Activated T-helper 1 cell treated with anti-CD3 and anti-CD28 coated beads, Interleukin-12 subunit alpha, Interleukin-12 subunit beta, Interleukin-2, Interleukin-4 antibody, amounts not matched to agents 30 ng/mL and 10 ng/mL and 1 ng/mL, durations not matched to agents 14 hours and 24 hours and 36 hours (primary cell): ENCODE measurements around the gene SND1. TPM values are rescaled to one million over a fixed set of nuclear protein-coding genes. Genes with fewer than 3 reads are reported as not detected.
A peak's percentile ranks its signal among the peaks of the same experiment; 100 is the strongest.

ENCODE experiments used
- DNase-seq: peaks from one replicate; pipeline ENCODE4 v3.0.0; 2021; ENCODE audit warnings: low spot score
- H3K27ac Mint-ChIP-seq: one replicate; pipeline ENCODE4 v1.8.0; 2021; ENCODE audit warnings: mild to moderate bottlenecking, mixed read lengths
- H3K27me3 Mint-ChIP-seq: one replicate; pipeline ENCODE4 v1.8.0; 2022; ENCODE audit warnings: mild to moderate bottlenecking, moderate library complexity, mixed read lengths; ENCODE audit not compliant: insufficient read depth
- H3K36me3 Mint-ChIP-seq: one replicate; pipeline ENCODE4 v1.8.0; 2021; ENCODE audit warnings: low read depth, mixed read lengths
- H3K4me1 Mint-ChIP-seq: one replicate; pipeline ENCODE4 v1.8.0; 2021; ENCODE audit warnings: low read depth, mixed read lengths
- H3K4me3 Mint-ChIP-seq: one replicate; pipeline ENCODE4 v1.8.0; 2021; ENCODE audit warnings: mild to moderate bottlenecking, moderate library complexity, mixed read lengths
- H3K9me3 Mint-ChIP-seq: one replicate; pipeline ENCODE4 v1.8.0; 2021; ENCODE audit warnings: mixed read lengths
- intact Hi-C: fragments of 100-400 bp; cut with micrococcal nuclease; formaldehyde crosslinking; loops from one replicate; pipeline ENCODE4 v1.15.1; 2024
- total RNA-seq: library from RNA; stranded (reverse); gene quantifications from 2 replicates; pipeline ENCODE4 v1.2.3, GENCODE V29; 2022

The SND1 gene
- total RNA-seq, 1 donor from 2014 or later: 292 TPM

GRCh38 chr7:128052404-128052803 lies 400.4 kb downstream of the SND1 start:
- H3K9me3 Mint-ChIP-seq: no peaks in the 10 kb centered on the region
- intact Hi-C loops: no loop called here
- DNase-seq: no peak
- H3K27me3 Mint-ChIP-seq: no peaks in the 10 kb centered on the region
- no peak overlapping the region for H3K27ac Mint-ChIP-seq
- H3K36me3 Mint-ChIP-seq: peaks cover 9% of the 10 kb centered on the region
- H3K4me3 Mint-ChIP-seq: no peak overlapping the region
- peaks cover 26% of the 10 kb centered on the region for H3K4me1 Mint-ChIP-seq

DNA sequence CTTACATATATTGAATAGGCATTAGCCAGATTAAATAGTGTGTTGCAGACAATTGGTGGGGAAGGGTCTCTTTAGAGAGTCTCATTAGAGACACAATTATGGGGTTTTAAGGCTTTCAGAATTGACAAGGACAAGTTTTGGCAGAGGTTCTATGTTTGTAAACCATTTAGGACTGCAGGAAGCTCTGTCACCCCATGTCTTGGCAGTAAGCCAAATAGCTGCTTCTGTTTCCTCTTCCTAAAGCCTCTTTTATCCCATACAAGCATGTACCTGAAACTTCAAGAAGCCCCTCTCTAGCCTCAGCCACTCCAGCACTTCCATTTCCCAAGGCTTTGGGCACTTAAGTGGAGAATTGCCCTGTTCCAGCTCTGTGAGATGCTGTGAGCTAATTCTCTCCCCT lies 401.0 kb downstream of the SND1 start:
- Mint-ChIP-seq H3K27ac (no peak overlapping the region), H3K4me3 (no peak overlapping the region), H3K9me3 (no peaks in the 10 kb centered on the region), H3K27me3 (no peaks in the 10 kb centered on the region), H3K4me1 (peaks cover 32% of the 10 kb centered on the region), H3K36me3 (peaks cover 9% of the 10 kb centered on the region)
- no peak for DNase-seq
- intact Hi-C loops: no loop called here

DNA sequence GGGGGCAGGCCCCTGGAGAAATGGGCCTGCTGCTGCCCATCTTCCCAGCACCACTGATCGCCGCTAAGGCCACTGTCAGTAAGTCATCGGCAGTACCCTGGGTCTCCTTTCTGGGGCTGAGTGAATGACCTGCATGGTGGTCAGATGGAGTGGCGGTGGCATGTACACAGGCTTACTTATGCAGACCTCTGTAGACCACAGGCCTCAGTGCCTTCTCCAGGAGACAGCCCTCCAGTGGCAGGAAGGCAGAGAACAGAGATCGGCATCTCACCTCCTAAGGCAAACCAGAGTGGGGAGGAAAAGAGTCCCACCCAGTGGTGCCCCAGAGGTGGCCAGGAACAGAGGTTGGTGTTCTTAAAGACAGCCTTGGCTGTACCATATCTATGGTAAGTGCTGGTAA lies 402.0 kb downstream of the SND1 start:
- Mint-ChIP-seq H3K4me1 (peaks cover 40% of the 10 kb centered on the region), H3K27ac (no peak overlapping the region), H3K27me3 (no peaks in the 10 kb centered on the region), H3K36me3 (peaks cover 11% of the 10 kb centered on the region), H3K9me3 (no peaks in the 10 kb centered on the region), H3K4me3 (no peak overlapping the region)
- DNase-seq: no peak
- intact Hi-C loops: no loop called here

DNA sequence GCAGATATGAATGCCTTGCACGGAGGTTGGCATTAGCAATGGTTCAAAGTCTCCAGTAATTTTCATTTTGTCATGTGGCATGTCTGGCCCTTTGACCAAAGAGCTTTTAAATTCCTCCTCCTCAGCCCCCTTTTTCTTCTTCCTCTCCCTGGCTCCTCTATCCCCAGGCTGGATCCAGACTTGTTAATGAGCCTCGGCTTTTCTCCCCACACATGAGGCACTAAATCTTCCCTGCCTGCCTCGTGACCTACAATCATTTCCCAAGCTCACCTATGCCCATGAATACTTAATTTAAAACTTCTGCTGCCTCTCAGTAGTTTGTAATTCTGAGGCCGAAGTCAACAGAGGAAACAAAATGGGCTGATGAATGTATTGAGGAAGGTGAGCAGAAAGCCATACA lies 402.5 kb downstream of the SND1 start:
- H3K4me3 Mint-ChIP-seq: no peak overlapping the region
- peaks cover 10% of the 10 kb centered on the region for H3K36me3 Mint-ChIP-seq
- DNase-seq: no peak
- intact Hi-C loops: no loop called here
- no peaks in the 10 kb centered on the region for H3K9me3 Mint-ChIP-seq
- no peak overlapping the region for H3K27ac Mint-ChIP-seq
- H3K4me1 Mint-ChIP-seq: peaks cover 40% of the 10 kb centered on the region
- no peaks in the 10 kb centered on the region for H3K27me3 Mint-ChIP-seq

GRCh38 chr7:128055637-128056036 lies 403.6 kb downstream of the SND1 start:
- no peaks in the 10 kb centered on the region for H3K9me3 Mint-ChIP-seq
- peaks cover 42% of the 10 kb centered on the region for H3K4me1 Mint-ChIP-seq
- no peak overlapping the region for H3K27ac Mint-ChIP-seq
- DNase-seq: no peak
- no peaks in the 10 kb centered on the region for H3K27me3 Mint-ChIP-seq
- no peak overlapping the region for H3K4me3 Mint-ChIP-seq
- intact Hi-C loops: no loop called here
- peaks cover 8% of the 10 kb centered on the region for H3K36me3 Mint-ChIP-seq

GRCh38 chr7:128056901-128057300 lies 404.9 kb downstream of the SND1 start:
- Mint-ChIP-seq H3K36me3 (peaks cover 7% of the 10 kb centered on the region), H3K9me3 (no peaks in the 10 kb centered on the region), H3K4me3 (no peak overlapping the region), H3K27ac (no peak overlapping the region), H3K4me1 (peaks cover 42% of the 10 kb centered on the region), H3K27me3 (no peaks in the 10 kb centered on the region)
- DNase-seq: no peak
- intact Hi-C loops: no loop called here

- Mint-ChIP-seq H3K36me3 (peaks cover 7% of the 10 kb centered on the region), H3K4me3 (no peak overlapping the region), H3K27ac (no peak overlapping the region), H3K9me3 (no peaks in the 10 kb centered on the region), H3K27me3 (no peaks in the 10 kb centered on the region), H3K4me1 (peaks cover 42% of the 10 kb centered on the region)
- intact Hi-C loops: no loop called here
- no peak for DNase-seq
These were observed 405.9 kb downstream of the SND1 start for GRCh38 chr7:128057909-128058308.

- intact Hi-C loops: no loop called here
- Mint-ChIP-seq H3K27me3 (no peaks in the 10 kb centered on the region), H3K4me3 (peak overlapping the region; percentile 57), H3K9me3 (no peaks in the 10 kb centered on the region), H3K27ac (peak overlapping the region; percentile 53), H3K36me3 (peaks cover 9% of the 10 kb centered on the region), H3K4me1 (peaks cover 42% of the 10 kb centered on the region)
- DNase-seq: peak; percentile 9
These were observed 407.4 kb downstream of the SND1 start for GRCh38 chr7:128059143-128059988.

DNA sequence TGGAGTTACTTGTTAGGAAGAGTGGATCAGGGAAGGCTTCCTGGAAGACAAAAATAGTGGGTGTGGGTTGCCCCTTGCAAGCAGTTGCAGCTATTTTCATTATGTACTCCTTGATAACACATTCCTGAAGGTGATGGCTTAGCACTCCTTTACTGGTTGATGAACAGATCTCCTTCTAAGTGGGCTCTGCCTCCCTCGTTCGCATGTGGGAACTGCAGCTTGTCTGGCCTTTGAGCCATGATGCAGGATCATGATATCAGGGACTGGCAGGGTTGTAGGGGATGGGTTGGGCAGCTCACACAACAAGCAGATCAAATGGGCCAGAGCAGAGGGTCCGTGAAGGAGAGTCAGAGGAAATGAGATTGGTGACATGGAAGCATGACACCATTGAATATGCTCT lies 408.0 kb downstream of the SND1 start:
- H3K9me3 Mint-ChIP-seq: no peaks in the 10 kb centered on the region
- peaks cover 42% of the 10 kb centered on the region for H3K4me1 Mint-ChIP-seq
- H3K36me3 Mint-ChIP-seq: peaks cover 9% of the 10 kb centered on the region
- no peak overlapping the region for H3K4me3 Mint-ChIP-seq
- no peak for DNase-seq
- no peak overlapping the region for H3K27ac Mint-ChIP-seq
- H3K27me3 Mint-ChIP-seq: no peaks in the 10 kb centered on the region
- intact Hi-C loops: no loop called here

DNA sequence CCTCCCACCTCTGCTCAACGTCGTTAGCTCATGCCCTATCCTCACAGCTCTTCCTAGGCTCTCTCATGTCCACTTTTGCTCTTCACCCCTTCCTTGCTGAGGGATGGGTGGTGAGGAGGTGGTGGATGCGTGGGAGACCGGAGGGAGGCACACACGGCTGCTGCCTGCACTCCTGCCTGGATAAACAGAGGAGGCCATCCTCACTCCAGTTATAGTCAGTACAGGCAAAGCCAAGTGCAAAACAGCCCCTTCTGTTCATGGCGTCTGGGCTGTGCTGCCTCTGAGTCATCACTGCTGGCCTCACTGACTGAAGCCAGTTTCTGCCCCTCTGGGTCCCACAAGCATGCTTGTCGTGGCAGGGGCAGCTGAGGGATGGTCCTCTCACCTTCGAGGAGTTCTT lies 411.1 kb downstream of the SND1 start:
- H3K4me3 Mint-ChIP-seq: no peak overlapping the region
- peaks cover 22% of the 10 kb centered on the region for H3K4me1 Mint-ChIP-seq
- H3K27me3 Mint-ChIP-seq: no peaks in the 10 kb centered on the region
- no peak for DNase-seq
- intact Hi-C loops: no loop called here
- H3K9me3 Mint-ChIP-seq: no peaks in the 10 kb centered on the region
- no peak overlapping the region for H3K27ac Mint-ChIP-seq
- peaks cover 8% of the 10 kb centered on the region for H3K36me3 Mint-ChIP-seq

- intact Hi-C loops: no loop called here
- DNase-seq: no peak
- peaks cover 8% of the 10 kb centered on the region for H3K4me1 Mint-ChIP-seq
- no peak overlapping the region for H3K27ac Mint-ChIP-seq
- H3K9me3 Mint-ChIP-seq: no peaks in the 10 kb centered on the region
- H3K36me3 Mint-ChIP-seq: peaks cover 2% of the 10 kb centered on the region
- no peak overlapping the region for H3K4me3 Mint-ChIP-seq
- H3K27me3 Mint-ChIP-seq: no peaks in the 10 kb centered on the region
These were observed 413.9 kb downstream of the SND1 start for GRCh38 chr7:128065872-128066271.

GRCh38 chr7:128066395-128066794 lies 414.4 kb downstream of the SND1 start:
- H3K36me3 Mint-ChIP-seq: peaks cover 4% of the 10 kb centered on the region
- no peak for DNase-seq
- H3K4me3 Mint-ChIP-seq: no peak overlapping the region
- no peak overlapping the region for H3K27ac Mint-ChIP-seq
- intact Hi-C loops: no loop called here
- H3K27me3 Mint-ChIP-seq: no peaks in the 10 kb centered on the region
- H3K9me3 Mint-ChIP-seq: no peaks in the 10 kb centered on the region
- H3K4me1 Mint-ChIP-seq: peaks cover 13% of the 10 kb centered on the region

- no peak for DNase-seq
- Mint-ChIP-seq H3K27me3 (no peaks in the 10 kb centered on the region), H3K9me3 (no peaks in the 10 kb centered on the region), H3K27ac (no peak overlapping the region), H3K36me3 (peaks cover 5% of the 10 kb centered on the region), H3K4me3 (no peak overlapping the region), H3K4me1 (peaks cover 15% of the 10 kb centered on the region)
- intact Hi-C loops: no loop called here
These were observed 414.9 kb downstream of the SND1 start for GRCh38 chr7:128066858-128067257.

DNA sequence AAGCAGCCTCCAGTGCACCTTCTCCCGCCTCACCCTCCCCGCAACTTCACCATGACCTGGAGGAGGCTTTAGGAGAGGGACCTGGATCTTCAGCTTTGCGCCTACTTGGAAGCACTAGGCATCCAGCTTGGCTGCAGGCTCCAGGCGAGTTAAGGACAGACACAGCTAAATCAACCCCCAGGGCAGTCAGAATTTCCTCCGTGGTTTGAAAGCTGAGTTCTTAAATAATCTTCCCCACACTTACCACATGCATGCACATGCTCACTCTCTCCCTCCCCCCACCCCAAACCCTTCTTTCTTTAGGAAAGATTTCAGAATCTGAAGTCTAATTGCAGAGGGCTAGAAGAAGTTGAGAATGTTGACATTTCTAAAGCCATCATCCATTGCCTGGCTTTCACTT lies 416.0 kb downstream of the SND1 start:
- Mint-ChIP-seq H3K27me3 (no peaks in the 10 kb centered on the region), H3K4me3 (no peak overlapping the region), H3K4me1 (peaks cover 15% of the 10 kb centered on the region), H3K36me3 (peaks cover 5% of the 10 kb centered on the region), H3K9me3 (no peaks in the 10 kb centered on the region), H3K27ac (no peak overlapping the region)
- no peak for DNase-seq
- intact Hi-C loops: no loop called here
